ENCODE data around the gene EHD2. TPM values are rescaled to one million over a fixed set of nuclear protein-coding genes. Genes with fewer than 3 reads are reported as not detected.

EHD2 gene
- total RNA-seq, 1 experiment from 2014 or later = 60.5 TPM

- H3K4me1 ChIP-seq (ENCODE audit: control insufficient read depth in 1 of 2, insufficient read depth in 2 of 2, low read length in 2 of 2) = peaks cover 0 to 7% of the 10 kb centered on the region in 2 experiments; a peak in 1 of 4 replicates
These were observed 48.3 kb downstream of the EHD2 start for GRCh38 chr19:47761566-47761965.

GRCh38 chr19:47762151-47762550 is 48.9 kb downstream of the EHD2 start:
- no TSS peak for BruUV-seq (replicated peaks)

More at GRCh38 chr19:47761566-47761965, 48.3 kb downstream of the EHD2 start:
- Histone ChIP-seq H3K27me3 (ENCODE audit: insufficient read depth, low read length) (no peaks in the 10 kb centered on the region), H4K20me1 (ENCODE audit: insufficient read depth) (peaks cover 6% of the 10 kb centered on the region; the same call in 1 of the 2 replicates), H3K27ac (ENCODE audit: low read depth, low read length) (no peak overlapping the region), H3K79me2 (ENCODE audit: insufficient read depth, low read length) (no peaks in the 10 kb centered on the region), H3K4me3 (replicated peaks in 1 of 2; ENCODE audit: low read depth in 1 of 2, low read length in 2 of 2) (no peak overlapping the region), H3K9me2 (ENCODE audit: insufficient read depth) (no peaks in the 10 kb centered on the region), H3K4me2 (ENCODE audit: low read length) (no peak overlapping the region), H3K9me3 (ENCODE audit: control insufficient read depth in 1 of 2, insufficient read depth in 1 of 2, low read depth in 1 of 2, low read length in 2 of 2) (no peaks in the 10 kb centered on the region), H2AFZ (ENCODE audit: low read depth, low read length, poor library complexity, severe bottlenecking) (no peak overlapping the region), H3K36me3 (ENCODE audit: control insufficient read depth in 1 of 2, insufficient read depth in 2 of 2, low read length in 2 of 2) (peaks cover 8 to 22% of the 10 kb centered on the region in 2 experiments; a peak in 3 of 4 replicates), H3K9ac (ENCODE audit: low read length) (no peak overlapping the region)
- ChIA-PET RAD21 (ENCODE audit: low non-redundant PET in 1 of 2, low total read pairs in 2 of 2, uncharacterized antibody in 2 of 2, unreplicated experiment in 2 of 2) (no interaction called here), CTCF (no interaction called here), POLR2A (no interaction called here)
- DNase-seq (ENCODE audit: low read depth, low spot score) (no peak), ATAC-seq (no peak)
- intact Hi-C loops (cut with micrococcal nuclease) = no loop called here
- TF ChIP-seq ZBTB33 (IDR thresholded peaks at IDR 0.05; ENCODE audit: extremely low read depth, insufficient replicate concordance, low read length) (no peak), RAD21 (IDR thresholded peaks at IDR 0.05; ENCODE audit: low read depth) (no peak), SIN3A (IDR thresholded peaks at IDR 0.05; ENCODE audit: low read depth) (no peak), POLR2AphosphoS5 (IDR thresholded peaks at IDR 0.05; ENCODE audit: low read depth, low read length) (peak; percentile 34; the same call in 1 of the 2 replicates)
- BruUV-seq (replicated peaks) = no TSS peak

More at GRCh38 chr19:47762151-47762550, 48.9 kb downstream of the EHD2 start:
- peaks cover 6% of the 10 kb centered on the region; the same call in 1 of the 2 replicates for H4K20me1 ChIP-seq (ENCODE audit: insufficient read depth)
- H3K27ac ChIP-seq (ENCODE audit: low read depth, low read length) = no peak overlapping the region
- ChIA-PET CTCF (no interaction called here), POLR2A (no interaction called here), RAD21 (ENCODE audit: low non-redundant PET in 1 of 2, low total read pairs in 2 of 2, uncharacterized antibody in 2 of 2, unreplicated experiment in 2 of 2) (no interaction called here)
- no peaks in the 10 kb centered on the region for H3K27me3 ChIP-seq (ENCODE audit: insufficient read depth, low read length)
- H3K36me3 ChIP-seq (ENCODE audit: control insufficient read depth in 1 of 2, insufficient read depth in 2 of 2, low read length in 2 of 2) = peaks cover 3 to 16% of the 10 kb centered on the region in 2 experiments; a peak in 3 of 4 replicates
- no peaks in the 10 kb centered on the region for H3K79me2 ChIP-seq (ENCODE audit: insufficient read depth, low read length)
- no peak overlapping the region for H3K4me2 ChIP-seq (ENCODE audit: low read length)
- no peak for DNase-seq (ENCODE audit: low read depth, low spot score)
- no peaks in the 10 kb centered on the region for H3K9me2 ChIP-seq (ENCODE audit: insufficient read depth)
- H3K4me1 ChIP-seq (ENCODE audit: control insufficient read depth in 1 of 2, insufficient read depth in 2 of 2, low read length in 2 of 2) = peaks cover 0 to 7% of the 10 kb centered on the region in 2 experiments; a peak in 1 of 4 replicates
- H3K9ac ChIP-seq (ENCODE audit: low read length) = no peak overlapping the region
- no peak overlapping the region for H3K4me3 ChIP-seq (replicated peaks in 1 of 2; ENCODE audit: low read depth in 1 of 2, low read length in 2 of 2)
- ATAC-seq = no peak
- no peaks in the 10 kb centered on the region for H3K9me3 ChIP-seq (ENCODE audit: control insufficient read depth in 1 of 2, insufficient read depth in 1 of 2, low read depth in 1 of 2, low read length in 2 of 2)
- TF ChIP-seq POLR2A (IDR thresholded peaks at IDR 0.05; ENCODE audit: borderline replicate concordance, extremely low read depth, insufficient read depth, insufficient read length) (no peak), YY1 (IDR thresholded peaks at IDR 0.05; ENCODE audit: extremely low read depth, insufficient replicate concordance, low read depth, low read length) (no peak), EGR1 (IDR thresholded peaks at IDR 0.05; ENCODE audit: low read depth) (no peak), FOSL1 (IDR thresholded peaks at IDR 0.05; ENCODE audit: low read depth) (no peak), JUND (IDR thresholded peaks at IDR 0.05) (no peak), ZNF274 (IDR thresholded peaks at IDR 0.05; ENCODE audit: low read depth, low read length) (no peak), EZH2phosphoT487 (IDR thresholded peaks at IDR 0.05; ENCODE audit: borderline replicate concordance) (no peak), EZH2 (IDR thresholded peaks at IDR 0.05) (no peak), ZFX (IDR thresholded peaks at IDR 0.05) (no peak)
- TF ChIP-seq, protein P1, sequence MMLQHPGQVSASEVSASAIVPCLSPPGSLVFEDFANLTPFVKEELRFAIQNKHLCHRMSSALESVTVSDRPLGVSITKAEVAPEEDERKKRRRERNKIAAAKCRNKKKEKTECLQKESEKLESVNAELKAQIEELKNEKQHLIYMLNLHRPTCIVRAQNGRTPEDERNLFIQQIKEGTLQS (IDR thresholded peaks at IDR 0.05) = no peak
- H2AFZ ChIP-seq (ENCODE audit: low read depth, low read length, poor library complexity, severe bottlenecking) = no peak overlapping the region
- intact Hi-C loops (cut with micrococcal nuclease) = no loop called here

Data from HCT116 (cell line).